ENCODE data around the gene WASF2. TPM values are rescaled to one million over a fixed set of nuclear protein-coding genes. Genes with fewer than 3 reads are reported as not detected.
A peak's percentile ranks its signal among the peaks of the same experiment; 100 is the strongest.
"Not testable (repeated sequence)": the region's sequence is repeated elsewhere in the genome, so short reads cannot be mapped to it uniquely, and the experiment has no call there.

Gene WASF2
- polyA plus RNA-seq, 4 donors = 116 to 135 (median 124) TPM

DNA sequence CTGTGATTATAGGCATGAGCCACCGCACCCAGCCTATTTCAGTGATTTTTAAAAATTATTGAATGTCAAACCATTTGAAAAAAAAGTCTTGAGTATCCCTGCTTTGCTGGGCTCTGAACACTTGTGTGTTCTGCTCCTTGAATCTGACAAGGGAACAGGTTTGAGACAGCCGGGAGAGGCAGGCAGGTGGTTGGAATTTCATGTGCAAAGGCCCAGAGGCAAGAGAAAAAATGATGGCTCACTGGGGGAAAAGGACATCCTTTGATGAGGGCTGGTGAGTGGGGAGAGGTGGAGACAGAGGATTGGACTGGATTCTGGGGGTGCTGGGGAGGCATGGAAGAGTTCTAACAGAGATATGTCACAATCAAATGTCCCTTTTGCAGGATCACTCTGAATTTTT lies 13.1 kb upstream of the WASF2 start:
- no peak for DNase-seq (ENCODE audit: low read depth in 4 of 4, low spot score in 2 of 4)

DNA sequence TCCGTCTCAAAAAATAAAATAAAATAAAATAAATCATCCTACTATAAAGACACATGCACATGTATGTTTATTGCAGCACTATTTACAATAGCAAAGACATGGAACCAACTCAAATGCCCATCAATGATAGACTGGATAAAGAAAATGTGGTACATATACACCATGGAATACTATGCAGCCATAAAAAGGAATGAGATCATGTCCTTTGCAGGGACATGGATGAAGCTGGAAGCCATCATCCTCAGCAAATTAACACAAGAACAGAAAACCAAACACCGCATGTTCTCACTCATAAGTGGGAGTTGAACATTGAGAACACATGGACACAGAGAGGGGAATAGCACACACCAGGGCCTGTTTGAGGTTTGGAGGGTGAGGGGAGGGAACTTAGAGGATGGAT lies 11.2 kb upstream of the WASF2 start:
- DNase-seq (ENCODE audit: low read depth in 4 of 4, low spot score in 2 of 4) = not testable (repeated sequence)

DNA sequence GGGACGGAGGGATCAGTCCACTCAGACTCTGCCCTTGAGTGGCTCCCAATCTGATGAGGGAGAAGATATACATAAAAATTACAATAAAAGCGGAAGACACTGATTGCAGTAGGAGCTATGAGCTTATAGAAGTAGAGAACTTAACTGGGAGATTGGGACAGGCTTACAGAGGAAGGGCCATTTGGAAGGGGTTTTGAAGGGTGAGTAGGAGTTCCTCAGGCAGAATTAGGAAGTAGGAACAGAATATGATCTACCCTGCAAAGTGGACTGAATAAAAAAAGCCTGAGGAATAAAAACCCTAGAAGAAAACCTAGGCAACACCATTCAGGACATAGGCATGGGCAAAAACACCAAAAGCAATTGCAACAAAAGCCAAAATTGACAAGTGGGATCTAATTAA lies 9.2 kb upstream of the WASF2 start:
- no peak for DNase-seq (ENCODE audit: low read depth in 4 of 4, low spot score in 2 of 4)

DNA sequence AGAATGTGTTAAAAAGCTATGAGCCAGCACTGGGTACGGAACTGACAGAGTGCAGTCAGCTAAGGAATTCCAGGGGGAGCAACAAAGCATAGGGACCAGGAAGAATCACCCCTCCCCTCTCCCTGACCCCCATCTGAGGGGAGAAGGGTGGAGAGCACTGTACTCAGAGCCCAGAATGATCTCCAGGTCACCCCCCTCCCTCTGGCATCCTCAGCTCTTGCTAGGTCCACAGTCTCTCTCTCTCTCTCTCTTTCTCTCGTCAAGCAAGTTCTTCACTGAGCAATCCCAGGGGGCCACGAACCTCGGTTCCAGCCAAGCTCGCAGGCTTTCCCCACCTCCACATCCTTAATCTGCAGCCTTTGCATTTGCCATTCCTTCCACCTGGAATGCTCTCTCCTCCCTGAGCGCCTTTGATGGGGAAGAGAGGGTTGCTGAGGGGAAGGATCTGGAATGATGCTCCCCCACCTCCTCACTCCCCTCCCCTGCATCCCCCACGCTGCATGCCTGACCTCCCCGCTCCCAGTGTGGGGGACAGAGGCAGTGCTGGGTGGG lies 6.7 kb upstream of the WASF2 start:
- DNase-seq (ENCODE audit: low read depth in 4 of 4, low spot score in 2 of 4) = peak in 2 of 4 donors; percentile 63 to 65

DNA sequence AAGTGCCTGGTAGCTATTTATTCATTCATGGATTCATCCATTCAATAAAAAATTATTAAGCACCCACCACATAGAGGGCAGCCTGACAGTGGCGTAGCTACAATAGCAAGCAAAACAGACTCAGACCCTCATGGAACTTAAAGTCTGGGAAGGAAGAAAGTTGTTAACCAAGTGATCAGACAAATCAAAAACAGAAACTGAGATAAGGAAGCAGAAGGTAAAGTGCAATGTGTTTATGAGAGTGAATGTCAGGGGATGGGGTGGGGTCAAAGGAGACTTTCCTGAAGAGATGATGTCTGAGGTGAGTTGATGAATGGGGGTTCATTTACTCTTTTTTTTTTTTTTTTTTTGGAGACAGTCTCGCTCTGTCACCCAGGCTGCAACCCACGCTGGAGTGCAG lies 2.8 kb upstream of the WASF2 start:
- no peak for DNase-seq (ENCODE audit: low read depth in 4 of 4, low spot score in 2 of 4)

DNA sequence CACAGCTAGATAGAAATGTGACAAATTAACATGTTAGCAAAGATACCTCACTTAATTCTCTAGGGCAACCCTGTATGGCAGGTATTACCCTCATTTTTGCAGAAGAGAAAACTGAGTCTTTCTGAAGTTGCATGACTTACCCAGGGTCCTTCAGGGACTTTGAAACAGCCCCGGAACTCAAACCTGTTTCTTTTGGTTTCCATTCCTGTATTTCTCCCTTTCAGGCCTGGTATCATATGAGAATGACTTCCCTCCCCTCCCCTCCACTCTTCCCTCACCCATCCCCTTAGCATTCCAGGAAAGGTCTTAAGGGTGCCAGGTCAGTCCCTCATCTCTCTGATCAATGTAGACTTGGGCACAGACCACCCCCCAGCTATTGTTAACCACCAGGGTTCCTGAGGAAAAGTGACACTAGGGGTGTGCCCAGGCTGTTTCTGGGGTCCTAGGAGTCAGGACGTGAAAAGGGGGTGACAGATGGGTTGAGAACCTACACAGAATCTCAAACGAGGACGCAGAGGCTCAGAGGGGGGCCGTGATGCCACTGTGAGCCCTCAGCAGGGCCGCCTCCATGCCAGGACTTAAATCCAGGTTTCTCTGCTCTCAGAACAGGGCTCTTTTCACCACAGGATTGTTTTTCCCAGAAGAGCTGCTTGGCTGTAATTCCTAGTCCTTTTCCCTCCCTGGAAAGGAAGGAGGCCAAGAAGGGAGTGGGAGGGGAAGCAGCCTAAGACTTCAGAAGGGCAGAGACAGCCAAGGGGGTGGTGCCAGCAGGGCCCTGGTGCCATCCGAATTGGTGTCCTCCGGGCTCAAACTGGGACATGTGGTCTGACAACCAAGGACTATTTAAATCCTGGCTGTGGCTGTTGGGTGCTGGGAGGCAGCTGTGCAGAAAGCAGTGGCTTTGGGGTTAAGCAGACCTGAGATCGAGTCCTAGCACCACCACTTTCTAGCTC lies 2.1 kb upstream of the WASF2 start:
- DNase-seq (ENCODE audit: low read depth in 4 of 4, low spot score in 2 of 4) = no peak

DNA sequence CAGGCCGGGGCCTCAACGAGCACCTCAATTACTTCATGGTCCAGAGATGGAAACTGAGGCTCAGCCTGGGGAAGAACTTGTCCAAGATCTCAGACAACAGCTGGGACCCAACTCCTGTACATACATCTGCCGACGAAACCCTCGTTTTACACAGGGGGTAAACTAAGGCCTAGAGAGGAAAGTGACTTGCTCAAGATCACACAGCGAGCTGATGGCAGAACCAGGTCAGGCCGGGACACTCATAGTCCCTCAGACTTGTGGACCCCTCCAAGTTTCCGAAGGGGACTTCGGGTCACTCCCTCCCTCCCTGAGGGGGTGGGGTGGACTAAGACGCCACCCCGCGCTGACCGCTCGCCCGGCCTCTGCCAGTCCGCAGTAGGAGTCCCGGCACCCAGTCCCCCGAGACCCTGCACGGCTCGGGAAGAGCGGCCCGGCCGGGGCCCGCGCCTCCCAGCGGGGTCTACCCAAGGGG lies 430 bp downstream of the WASF2 start:
- peak in 3 of 4 donors; percentile 36 to 66 (median 62) for DNase-seq (ENCODE audit: low read depth in 4 of 4, low spot score in 2 of 4)

DNA sequence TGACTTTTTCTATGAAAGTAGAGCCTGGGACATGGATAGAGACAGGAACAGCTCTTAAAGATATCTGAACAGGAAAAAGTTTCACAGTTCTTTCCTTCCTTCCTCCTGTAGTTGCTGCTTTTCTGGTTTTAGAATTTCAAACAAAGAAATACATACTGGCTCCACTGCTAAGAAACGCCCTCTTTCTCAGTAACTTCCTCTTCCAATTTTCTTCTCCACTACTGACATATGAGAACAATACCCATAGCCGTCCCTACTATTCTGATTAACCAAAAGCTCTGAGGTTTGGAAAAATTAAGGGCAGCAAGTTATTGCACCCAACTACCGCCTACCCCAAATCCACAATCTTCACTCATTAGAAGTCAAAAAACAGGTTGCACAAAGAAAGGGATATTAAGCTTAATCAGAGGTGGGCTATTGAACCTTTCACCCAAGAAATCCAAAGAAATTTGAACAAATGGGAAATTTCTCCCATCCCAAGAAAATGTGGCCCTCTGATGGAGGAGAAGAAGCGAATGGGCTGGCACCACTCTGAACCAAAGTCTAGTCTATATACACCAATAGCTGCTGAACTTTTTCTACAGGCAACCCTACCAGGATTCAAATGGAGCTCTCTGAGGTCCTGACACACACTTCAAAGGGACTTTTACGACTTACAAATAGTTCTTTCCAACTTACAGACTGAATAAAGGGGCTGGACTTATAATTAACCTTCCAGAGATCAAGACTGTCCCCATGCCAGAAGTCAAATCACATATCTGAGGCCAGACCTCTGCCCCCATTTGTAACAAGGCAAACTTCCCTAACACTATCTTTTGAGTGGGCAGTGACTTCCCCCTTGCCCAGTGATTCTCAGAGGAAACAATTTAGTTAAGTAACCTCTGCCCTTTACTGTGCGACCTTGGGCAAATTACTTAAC lies 1.7 kb downstream of the WASF2 start:
- peak in 1 of 4 donors; percentile 20 for DNase-seq (ENCODE audit: low read depth in 4 of 4, low spot score in 2 of 4)

DNA sequence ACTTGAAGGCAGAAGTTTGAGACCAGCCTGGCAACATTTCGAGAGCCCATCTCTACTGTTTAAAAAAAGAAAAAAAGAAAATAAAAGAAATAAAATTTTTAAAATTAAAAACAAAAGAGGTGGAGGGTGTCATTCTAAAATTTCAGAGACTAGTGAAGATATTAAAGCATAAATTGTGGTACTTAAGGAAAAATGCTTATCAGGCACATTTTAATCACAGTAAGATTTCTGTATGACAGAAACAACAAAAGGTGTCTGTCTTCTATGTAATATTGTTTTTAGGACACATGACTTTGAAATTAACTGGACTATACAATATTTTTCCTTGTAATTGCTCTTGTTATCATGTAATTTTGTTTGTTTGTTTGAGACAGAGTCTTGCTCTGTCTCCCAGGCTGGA lies 4.6 kb downstream of the WASF2 start:
- no peak for DNase-seq (ENCODE audit: low read depth in 4 of 4, low spot score in 2 of 4)

DNA sequence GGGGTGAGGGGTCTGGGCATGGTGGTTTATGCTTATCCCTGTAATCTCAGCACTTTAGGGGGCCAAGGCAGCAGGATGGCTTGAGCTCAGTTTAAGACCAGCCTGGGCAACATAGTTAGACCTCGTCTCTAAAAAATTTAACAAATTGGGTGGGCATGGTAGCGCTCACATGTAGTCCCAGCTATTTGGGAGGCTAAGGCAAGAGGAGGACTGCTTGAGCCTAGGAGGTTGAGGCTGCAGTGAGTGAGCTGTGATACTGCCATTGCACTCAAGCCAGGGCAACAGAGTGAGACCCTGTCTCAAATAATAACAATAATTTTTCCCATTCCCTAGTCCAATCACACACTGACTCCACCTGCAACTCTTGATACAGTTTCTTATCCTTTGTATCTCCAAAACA lies 6.3 kb downstream of the WASF2 start:
- DNase-seq (ENCODE audit: low read depth in 4 of 4, low spot score in 2 of 4) = no peak

DNA sequence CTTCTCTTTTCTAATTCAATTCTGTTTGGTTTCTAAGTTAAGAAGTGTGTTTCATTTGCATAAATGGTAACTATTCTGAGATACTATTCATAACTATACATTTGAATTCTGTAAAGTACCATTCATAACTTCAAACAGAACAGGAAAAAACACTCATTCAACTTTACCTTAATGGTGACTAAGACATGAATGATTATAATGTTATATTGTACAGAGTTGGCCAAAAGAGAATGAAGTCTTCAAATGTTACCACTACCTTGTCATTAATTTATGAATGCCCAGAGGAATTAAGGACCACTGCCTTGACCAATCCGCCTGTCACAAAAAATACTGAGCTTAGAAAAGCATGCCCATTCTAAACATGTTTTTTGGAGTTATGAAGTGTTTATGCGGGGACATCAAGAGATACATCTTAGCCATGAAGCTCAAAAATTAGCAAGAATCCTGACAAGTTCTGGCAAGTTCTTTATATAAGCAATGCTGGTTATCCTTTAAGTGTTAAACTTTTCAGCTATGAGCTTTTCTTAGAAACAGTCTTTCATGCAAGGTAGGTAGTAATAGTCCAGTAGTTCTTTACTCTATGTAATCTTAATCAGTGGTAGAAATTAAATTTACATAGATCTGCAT lies 7.9 kb downstream of the WASF2 start:
- DNase-seq (ENCODE audit: low read depth in 4 of 4, low spot score in 2 of 4) = no peak

DNA sequence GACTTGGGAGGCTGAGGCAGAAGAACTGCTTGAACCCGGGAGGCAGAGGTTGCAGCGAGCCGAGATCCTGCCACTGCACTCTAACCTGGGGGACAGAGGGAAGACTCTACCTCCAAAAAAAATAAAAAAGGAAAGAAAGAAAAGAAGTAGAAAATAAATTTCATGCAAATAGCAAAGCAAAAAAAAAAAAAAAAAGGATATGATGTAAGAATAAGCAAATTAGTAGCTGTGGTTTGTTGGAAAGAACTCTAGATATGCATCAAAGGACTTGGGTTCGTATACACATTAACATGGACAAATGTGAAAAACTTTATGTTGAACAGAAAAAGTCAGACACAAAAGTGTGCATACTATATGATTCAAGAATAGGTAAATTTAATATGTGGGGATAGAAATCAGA lies 11.9 kb downstream of the WASF2 start:
- DNase-seq (ENCODE audit: low read depth in 4 of 4, low spot score in 2 of 4) = no peak

DNA sequence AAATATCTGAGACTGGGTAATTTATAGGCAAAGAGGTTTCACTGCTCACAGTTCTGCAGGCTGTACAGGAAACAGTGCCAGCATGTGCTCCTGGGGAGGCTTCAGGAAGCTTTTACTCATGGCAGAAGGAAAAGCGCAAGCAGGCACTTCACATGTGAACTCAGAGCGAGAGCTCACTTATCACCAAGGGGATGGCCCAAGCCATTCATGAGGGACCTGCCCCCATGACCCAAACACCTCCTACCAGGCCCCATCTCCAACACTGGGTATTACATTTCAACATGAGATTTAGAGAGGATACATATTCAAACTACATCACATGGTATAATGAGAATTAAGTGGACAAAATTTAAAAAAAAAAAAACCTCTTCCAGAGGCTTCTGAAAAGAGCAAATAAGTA lies 13.7 kb downstream of the WASF2 start:
- DNase-seq (ENCODE audit: low read depth in 4 of 4, low spot score in 2 of 4) = no peak

DNA sequence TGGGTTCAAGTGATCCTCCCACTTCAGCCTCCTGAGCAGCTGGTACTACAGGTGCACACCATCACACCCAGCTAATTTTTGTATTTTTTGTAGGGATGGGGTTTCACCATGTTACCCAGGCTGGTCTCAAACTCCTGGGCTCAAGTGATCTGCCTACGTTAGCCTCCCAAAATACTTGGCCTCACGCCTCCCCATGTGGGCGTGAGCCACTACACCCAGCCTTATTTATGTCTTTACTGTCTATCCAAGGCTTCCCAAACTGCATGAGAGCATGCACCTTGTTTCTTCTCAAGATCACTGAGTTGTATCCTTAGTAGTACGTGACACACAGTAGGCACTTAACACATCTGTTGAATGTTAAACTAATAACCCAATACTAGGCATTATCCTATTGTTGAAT lies 14.2 kb downstream of the WASF2 start:
- no peak for DNase-seq (ENCODE audit: low read depth in 4 of 4, low spot score in 2 of 4)

DNA sequence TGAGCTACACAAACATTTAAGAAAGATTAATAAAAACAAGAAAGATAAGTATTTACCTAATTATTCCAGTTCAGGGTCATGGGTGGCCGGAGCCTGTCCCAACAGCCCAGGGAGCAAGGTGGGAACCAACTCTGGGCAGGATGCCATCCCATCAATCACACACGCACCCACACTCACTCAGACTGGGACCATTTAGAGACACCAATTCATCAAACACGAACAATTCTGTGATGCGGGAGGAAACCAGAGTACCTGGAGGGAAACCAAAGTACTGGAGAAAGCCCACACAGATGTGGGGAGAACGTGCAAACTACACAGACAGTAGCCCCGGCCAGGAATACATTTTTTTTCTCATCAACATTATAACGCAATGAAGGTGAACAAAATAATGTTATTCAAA lies 16.2 kb downstream of the WASF2 start:
- DNase-seq (ENCODE audit: low read depth in 4 of 4, low spot score in 2 of 4) = no peak

DNA sequence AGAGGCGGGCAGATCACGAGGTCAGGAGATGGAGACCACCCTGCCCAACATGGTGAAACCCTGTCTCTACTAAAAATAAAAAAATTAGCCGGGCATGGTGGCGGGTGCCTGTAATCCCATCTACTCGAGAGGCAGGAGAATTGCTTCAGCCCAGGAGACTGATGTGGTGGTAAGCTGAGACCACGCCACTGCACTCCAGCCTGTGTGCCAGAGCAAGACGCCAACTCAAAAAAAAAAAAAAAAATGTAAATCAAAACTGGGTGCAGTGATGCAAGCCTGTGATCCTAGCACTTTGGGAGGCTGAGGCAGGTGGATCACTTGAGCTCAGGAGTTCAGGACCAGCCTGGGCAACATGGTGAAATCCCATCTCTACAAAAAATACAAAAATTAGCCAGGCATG lies 17.9 kb downstream of the WASF2 start:
- not testable (repeated sequence) for DNase-seq (ENCODE audit: low read depth in 4 of 4, low spot score in 2 of 4)

DNA sequence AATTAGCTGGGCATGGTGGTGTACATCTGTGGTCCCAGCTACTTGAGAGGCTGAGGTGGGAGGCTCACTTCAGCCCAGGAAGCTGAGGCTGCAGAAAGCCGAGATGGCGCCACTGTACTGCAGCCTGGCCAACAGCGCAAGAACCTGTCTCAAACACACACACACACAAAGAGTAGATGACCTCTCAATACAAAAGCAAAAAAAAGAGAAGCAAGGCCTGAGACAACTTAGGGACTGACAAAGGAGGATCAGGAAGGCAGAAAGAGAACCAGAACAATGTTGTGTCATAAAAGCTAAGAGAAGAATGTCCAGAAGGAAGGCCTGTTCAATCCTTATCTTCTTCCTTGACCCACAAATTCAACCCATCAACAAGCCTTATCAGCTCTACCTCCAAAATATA lies 18.5 kb downstream of the WASF2 start:
- DNase-seq (ENCODE audit: low read depth in 4 of 4, low spot score in 2 of 4) = no peak

DNA sequence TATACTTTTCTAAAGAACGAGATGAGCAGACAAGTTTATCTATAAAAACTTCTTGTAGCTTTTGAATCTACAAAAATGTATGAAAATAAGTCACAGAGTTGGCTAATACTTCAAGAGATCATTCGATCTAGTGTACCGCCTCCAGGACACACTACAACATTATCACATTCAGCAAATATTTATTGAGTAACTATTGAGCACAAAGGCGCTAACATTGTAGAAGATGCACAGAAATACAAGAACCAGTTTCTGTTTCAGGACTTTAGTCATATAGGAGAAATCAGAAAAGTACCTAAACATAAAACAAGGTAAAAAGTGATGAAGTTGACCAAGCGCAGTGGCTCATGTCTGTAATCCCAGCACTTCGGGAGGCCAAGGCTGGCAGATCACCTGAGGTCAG lies 20.6 kb downstream of the WASF2 start:
- DNase-seq (ENCODE audit: low read depth in 4 of 4, low spot score in 2 of 4) = no peak

DNA sequence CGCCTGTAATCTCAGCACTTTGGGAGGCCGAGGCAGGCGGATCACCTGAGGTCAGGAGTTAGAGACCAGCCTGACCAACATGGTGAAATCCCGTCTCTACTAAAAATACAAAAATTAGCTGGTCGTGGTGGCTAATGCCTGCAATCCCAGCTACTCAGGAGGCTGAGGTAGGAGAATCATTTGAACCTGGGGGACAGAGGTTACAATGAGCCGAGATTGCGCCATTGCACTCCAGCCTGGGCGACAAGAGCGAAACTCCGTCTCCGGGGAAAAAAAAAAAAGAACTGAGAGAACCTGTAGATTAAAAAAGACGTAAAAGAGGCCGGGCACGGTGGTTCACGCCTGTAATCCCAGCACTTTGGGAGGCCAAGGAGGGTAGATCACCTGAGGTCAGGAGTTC lies 21.6 kb downstream of the WASF2 start:
- DNase-seq (ENCODE audit: low read depth in 4 of 4, low spot score in 2 of 4) = not testable (repeated sequence)

DNA sequence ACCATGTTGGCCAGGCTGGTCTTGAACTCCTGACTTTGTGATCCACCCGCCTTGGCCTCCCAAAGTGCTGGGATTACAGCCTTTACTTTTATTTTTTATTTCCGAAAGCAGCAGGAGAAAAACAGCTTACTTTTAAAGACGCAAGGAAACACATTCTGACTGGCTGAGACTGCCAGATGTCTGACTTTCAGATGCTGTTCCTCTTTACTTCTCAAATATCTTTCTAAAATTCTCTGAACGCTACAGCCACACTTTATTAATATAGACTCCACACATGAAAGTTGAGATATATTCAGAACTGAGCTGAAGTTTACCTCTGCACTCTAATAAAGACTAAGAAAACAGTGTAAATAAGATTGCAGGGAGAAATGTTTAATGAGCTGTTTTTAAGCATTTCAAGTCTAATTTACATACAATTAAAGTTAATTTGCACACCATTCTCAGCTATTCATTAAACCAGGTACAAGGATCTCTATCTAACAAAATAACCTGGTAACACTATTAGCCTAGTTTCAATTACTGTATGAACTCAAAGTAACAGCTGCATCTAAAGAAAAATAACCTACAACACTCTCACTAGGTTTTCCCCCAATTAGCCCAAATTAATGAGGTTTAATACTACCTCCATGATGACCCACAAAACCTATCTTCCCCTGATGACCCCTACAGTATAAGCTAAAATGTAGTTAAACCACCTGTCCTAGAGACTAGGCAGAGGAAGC lies 24.9 kb downstream of the WASF2 start:
- no peak for DNase-seq (ENCODE audit: low read depth in 4 of 4, low spot score in 2 of 4)
